ENCODE results near the gene RNF39.
A peak's percentile ranks its signal among the peaks of the same experiment; 100 is the strongest.

The RNF39 gene

GRCh38 chr6:30097902-30098768 is 22.6 kb upstream of the RNF39 start:
- DNase-seq (ENCODE audit: low read depth in 2 of 2): no peak

- no peak for DNase-seq (ENCODE audit: low read depth in 2 of 2)
These were observed 21.3 kb upstream of the RNF39 start for GRCh38 chr6:30096829-30097228.

GRCh38 chr6:30093951-30094661 is 18.5 kb upstream of the RNF39 start:
- no peak for DNase-seq (ENCODE audit: low read depth in 2 of 2)

- no peak for DNase-seq (ENCODE audit: low read depth in 2 of 2)
These were observed 17.4 kb upstream of the RNF39 start for GRCh38 chr6:30092852-30093543.

GRCh38 chr6:30091577-30092381 is 16.2 kb upstream of the RNF39 start:
- no peak for DNase-seq (ENCODE audit: low read depth in 2 of 2)

- DNase-seq (ENCODE audit: low read depth in 2 of 2): no peak
These were observed 12.3 kb upstream of the RNF39 start for GRCh38 chr6:30087876-30088275.

GRCh38 chr6:30077218-30077617 is 1.6 kb upstream of the RNF39 start:
- DNase-seq (ENCODE audit: low read depth in 2 of 2): no peak

GRCh38 chr6:30075790-30076732 is 492 bp upstream of the RNF39 start:
- DNase-seq (ENCODE audit: low read depth in 2 of 2): no peak

GRCh38 chr6:30074331-30075093 is 1.1 kb downstream of the RNF39 start:
- no peak for DNase-seq (ENCODE audit: low read depth in 2 of 2)

GRCh38 chr6:30073489-30074235 is 1.9 kb downstream of the RNF39 start:
- no peak for DNase-seq (ENCODE audit: low read depth in 2 of 2)

- no peak for DNase-seq (ENCODE audit: low read depth in 2 of 2)
These were observed 3.7 kb downstream of the RNF39 start for GRCh38 chr6:30071858-30072257.

GRCh38 chr6:30071081-30071818 is 4.3 kb downstream of the RNF39 start:
- no peak for DNase-seq (ENCODE audit: low read depth in 2 of 2)

- no peak for DNase-seq (ENCODE audit: low read depth in 2 of 2)
These were observed 8.0 kb downstream of the RNF39 start for GRCh38 chr6:30067460-30068139.

GRCh38 chr6:30066577-30067459 is 8.8 kb downstream of the RNF39 start, which contains the start of gene PPP1R11:
PPP1R11 (plus strand) TSS chr6:30067198; CDS start chr6:30067411, 213 bp downstream.
- DNase-seq (ENCODE audit: low read depth in 2 of 2): peak; percentile 98

- DNase-seq (ENCODE audit: low read depth in 2 of 2): no peak
These were observed 9.5 kb downstream of the RNF39 start for GRCh38 chr6:30066082-30066481.

- DNase-seq (ENCODE audit: low read depth in 2 of 2): no peak
These were observed 12.3 kb downstream of the RNF39 start for GRCh38 chr6:30063315-30063714.

All from fibroblast of skin of left biceps (primary cell).